ENCODE results near the gene PDLIM7.

DNA sequence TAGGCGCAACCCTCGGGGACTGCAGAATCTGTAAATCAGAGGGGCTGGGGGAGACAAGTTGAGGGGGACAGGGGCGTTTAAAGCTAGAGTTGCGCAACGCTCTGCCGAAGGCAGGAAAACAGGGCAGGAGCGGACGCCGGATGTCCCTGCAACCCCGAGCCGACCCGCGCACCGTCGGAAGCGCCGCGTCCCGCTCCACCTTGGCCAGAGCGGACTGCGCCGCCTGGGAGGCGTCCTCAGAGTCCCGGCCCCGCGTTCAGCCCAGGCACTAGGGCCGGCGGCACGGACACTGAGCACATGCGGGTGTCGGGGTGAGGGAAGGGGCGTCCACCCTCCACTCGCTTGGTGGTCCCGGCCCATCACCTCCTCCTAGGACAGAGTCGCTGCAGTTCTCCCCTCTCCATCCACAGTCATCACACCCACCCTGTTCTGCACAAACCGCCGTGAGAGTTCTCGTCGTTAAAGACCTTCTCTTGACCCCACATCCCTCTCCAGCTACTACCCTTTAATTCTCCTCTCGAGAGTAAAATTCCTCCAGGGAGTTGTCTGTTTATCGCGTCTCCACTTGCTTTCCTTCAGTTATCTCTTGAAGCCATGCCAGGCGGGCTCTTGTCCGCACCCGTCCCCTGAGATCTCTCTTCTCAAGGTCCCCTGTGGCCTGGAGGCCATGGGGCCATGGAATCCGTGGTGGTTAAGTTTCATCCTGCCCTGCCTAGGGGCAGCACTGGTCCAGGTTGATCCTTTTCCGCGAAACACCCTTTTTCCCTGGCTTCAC is 796 bp upstream of the PDLIM7 start:
- TF ChIP-seq, protein P1, sequence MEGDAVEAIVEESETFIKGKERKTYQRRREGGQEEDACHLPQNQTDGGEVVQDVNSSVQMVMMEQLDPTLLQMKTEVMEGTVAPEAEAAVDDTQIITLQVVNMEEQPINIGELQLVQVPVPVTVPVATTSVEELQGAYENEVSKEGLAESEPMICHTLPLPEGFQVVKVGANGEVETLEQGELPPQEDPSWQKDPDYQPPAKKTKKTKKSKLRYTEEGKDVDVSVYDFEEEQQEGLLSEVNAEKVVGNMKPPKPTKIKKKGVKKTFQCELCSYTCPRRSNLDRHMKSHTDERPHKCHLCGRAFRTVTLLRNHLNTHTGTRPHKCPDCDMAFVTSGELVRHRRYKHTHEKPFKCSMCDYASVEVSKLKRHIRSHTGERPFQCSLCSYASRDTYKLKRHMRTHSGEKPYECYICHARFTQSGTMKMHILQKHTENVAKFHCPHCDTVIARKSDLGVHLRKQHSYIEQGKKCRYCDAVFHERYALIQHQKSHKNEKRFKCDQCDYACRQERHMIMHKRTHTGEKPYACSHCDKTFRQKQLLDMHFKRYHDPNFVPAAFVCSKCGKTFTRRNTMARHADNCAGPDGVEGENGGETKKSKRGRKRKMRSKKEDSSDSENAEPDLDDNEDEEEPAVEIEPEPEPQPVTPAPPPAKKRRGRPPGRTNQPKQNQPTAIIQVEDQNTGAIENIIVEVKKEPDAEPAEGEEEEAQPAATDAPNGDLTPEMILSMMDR (IDR thresholded peaks at IDR 0.05; ENCODE audit: insufficient read depth, low read length) = no peak
- TF ChIP-seq GABPA (IDR thresholded peaks at IDR 0.05; ENCODE audit: low read depth) (no peak), POLR2AphosphoS5 (IDR thresholded peaks at IDR 0.05; ENCODE audit: low read depth) (no peak)

All from HL-60 (cell line).